HG02571 (cell line): ENCODE data around the gene PIKFYVE.
A peak's percentile ranks its signal among the peaks of the same experiment; 100 is the strongest.
"Not testable (repeated sequence)": the region's sequence is repeated elsewhere in the genome, so short reads cannot be mapped to it uniquely, and the experiment has no call there.

ENCODE experiments used
- ATAC-seq: cut with Tn5 transposase; IDR thresholded peaks from one replicate; pipeline ENCODE4 v1.9.1; 2021; ENCODE audit warnings: mild to moderate bottlenecking, moderate library complexity; ENCODE audit not compliant: unreplicated experiment

Gene PIKFYVE

DNA sequence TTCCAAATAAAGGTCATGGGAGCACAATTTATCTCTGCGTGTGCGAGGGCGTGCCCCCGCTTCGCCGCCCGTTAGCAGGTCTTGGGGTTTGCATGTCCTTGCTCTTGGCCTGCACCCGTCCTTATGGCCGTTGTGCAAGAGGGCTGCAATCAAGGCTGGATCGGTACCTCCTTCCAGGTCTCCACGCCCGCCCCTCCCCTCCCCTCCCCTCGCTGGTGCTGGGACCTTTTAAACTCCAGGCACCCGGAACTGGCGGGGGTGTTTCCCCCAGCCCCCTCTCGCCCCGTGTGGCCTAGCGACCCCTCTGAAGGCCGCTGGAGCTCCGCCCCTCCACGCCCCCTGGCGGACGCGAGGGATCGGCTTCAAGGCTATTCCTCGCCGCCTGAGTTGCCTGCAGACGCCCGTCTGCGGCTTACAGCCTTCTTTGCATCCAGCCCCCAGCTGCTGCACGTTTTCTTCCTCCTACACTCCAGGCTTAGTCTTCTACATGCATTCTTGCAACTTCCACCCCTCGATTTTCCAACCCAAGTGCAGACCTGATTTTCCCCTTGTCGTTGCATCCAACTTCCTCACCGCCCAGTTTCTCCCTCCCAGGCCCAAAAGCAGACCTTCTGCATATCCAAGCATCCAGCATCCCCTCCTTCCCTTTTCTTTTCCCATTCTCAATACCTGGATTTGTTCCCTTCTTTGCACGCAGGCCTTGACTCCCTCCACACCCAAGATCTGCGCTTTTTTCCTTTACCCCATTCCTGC, 11.8 kb upstream of the PIKFYVE start:
- ATAC-seq = peak; percentile 74

- ATAC-seq = peak; percentile 60
Observed at GRCh38 chr2:208254871-208255556, 11.0 kb upstream of the PIKFYVE start, which contains the start of gene IDH1. Gene IDH1, minus strand, starts transcription at chr2:208255071. Its CDS starts 3,520 bp downstream, at chr2:208251551.

DNA sequence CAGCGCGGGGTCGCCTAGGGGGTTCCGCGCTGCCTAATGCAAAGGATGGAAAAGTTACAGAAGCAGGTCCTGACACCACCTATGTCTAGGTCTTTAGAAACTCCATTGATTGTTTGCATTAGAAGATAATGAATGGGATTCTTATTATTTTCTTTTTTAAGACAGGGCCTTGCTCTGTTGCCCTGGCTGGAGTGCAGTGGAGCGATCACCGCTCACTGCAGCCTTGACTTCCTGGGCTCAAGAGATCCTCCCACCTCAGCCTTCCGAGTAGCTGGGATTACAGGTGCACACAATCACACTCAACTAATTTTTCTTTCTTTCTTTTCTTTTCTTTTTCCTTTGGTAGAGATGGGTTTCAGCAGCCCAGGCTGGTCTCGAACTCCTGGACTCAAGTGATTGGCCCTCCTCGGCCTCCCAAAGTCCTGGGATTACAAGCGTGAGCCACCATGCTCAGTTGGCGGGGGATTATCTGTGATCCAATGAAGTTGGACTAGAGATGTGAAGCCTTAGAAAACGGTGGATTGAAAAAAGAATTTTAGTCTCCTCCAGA, 10.4 kb upstream of the PIKFYVE start:
- peak; percentile 1 for ATAC-seq

DNA sequence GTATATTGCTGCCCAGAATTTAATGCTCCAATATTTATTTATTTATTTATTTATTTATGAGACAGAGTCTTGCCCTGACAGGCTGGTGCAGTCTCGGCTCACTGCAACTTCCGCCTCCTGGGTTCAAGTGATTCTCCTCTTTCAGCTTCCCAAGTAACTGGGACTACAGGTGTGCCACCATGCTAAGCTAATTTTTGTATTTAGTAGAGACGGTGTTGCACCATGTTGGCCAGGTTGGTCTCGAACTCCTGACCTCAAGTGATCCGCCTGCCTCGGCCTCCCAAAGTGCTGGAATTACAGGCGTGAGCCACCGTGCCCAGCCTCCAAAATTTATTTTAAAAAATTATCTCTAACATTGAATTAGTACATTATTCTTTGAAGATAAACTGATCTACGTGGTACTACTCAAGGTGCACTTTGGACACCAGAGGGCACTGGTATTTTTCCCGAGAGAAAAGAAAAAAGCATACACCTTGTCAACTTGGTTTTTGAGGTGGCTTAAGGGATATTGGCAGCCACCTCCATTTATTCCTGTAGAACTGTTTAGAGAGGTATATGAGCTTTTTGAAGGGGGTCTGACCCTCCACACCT, 9.8 kb upstream of the PIKFYVE start:
- no peak for ATAC-seq

GRCh38 chr2:208256849-208257813, 8.9 kb upstream of the PIKFYVE start:
- not testable (repeated sequence) for ATAC-seq

DNA sequence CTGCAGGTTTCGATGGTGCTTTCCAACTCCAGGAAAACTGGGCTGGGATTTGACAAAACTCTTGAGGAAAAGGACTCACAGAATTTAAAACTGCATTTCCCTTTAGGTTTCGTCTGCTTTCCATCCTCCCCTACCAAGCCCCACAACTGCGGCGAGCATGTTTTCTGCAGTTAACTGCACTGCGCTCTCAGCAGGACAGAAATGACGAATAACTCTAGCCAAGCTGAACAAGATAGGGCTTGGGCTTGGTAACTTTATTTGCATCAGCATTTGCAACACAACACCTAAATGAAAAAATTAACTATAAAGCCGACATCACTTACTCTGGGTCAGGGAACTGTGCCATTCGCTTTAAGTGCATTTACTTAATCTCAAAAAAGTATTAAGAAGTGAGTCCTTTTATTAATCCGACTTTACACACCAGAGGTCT, 669 bp upstream of the PIKFYVE start:
- ATAC-seq = peak; percentile 37

DNA sequence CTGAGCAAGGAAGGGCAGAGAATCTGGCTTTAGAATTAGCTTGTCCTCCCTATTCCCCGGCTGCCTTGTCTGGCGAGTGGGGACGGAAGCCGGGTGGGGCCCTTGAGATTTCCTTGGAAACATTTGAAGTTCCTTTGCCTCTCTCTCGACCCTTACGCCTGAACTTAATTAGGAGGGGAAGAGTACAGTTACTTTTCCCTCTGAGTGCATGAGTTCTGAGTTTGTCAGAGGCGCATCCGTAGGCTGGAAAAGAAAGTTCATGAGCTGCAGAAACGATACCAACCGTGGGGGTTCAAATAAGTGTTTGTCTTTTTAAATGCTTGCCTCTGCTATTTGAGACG, 468 bp downstream of the PIKFYVE start:
- peak; percentile 4 for ATAC-seq

GRCh38 chr2:208266936-208267335, 881 bp downstream of the PIKFYVE start:
- ATAC-seq = no peak

DNA sequence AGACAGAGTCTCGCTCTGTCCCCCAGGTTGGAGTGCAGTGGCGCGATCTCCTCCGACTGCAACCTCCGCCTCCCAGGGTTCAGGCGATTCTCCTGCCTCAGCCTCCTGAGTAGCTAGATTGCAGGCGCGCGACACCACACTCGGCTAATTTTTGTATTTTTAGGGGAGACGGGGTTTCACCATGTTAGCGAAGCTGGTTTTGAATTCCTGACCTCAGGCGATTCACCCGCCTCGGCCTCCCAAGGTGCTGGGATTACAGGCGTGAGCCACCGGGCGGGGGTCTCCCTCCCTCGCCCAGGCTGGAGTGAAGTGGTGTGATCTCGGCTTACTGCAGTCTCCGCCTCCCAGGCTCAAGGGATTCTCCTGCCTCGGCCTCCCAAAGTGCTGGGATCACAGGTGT, 1.5 kb downstream of the PIKFYVE start:
- ATAC-seq = not testable (repeated sequence)

DNA sequence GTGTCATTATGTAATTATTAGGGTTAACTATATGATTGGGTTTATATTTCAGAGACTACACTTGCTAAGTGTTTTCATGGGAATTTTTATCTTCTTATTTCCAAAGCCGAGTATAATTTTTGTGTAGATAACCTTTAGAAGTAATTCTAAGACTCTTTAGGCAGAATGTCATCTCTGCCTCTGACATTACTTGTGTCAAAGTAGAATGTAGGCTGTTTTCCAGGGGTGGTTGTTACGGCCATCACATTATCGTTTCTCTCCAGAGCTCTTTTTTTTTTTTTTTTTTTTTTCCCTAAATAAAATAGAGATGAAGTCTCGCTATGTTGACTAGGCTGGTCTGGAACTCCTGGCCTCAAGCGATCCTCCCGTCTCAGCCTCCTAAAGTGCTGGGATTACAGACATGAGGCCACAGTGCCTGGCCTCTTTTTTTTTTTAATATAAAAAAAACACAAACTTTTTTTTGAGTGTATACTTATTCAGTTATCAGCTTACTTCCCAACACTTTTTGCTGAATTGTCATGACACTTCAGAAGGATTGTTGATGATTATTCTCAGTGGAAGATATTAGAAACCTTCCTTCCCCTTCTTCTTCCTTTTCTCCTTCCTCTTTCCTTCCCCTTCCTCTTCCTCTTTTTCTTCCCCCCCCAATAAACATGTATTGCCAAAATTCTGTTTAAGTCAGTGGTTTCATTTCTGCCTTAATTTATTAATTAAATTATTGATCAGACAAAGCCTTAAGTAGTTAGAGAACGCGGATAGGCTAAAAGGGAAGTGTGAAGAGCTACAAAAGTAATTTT, 2.3 kb downstream of the PIKFYVE start:
- ATAC-seq = no peak

DNA sequence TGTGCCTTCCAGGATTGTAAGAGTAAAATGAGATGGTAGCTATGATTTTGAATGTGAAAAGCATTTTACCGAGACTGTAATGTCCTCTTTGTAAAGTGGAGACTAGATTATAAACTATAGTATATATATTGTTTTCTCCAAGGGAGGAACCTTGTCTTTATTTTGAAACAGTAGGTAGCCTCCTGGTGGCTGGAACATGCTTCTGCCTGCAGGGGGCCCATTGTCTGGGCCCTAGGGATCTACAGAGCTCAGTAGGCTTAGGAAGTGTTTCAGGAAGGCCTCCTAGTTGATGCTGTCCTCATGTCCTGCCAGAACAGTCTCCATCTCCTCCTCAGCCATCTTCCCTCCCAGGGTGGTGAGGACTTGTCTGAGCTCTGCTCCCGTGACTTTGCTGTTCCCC, 3.0 kb downstream of the PIKFYVE start:
- no peak for ATAC-seq

- ATAC-seq = no peak
Observed at GRCh38 chr2:208274748-208275147, 8.7 kb downstream of the PIKFYVE start.

DNA sequence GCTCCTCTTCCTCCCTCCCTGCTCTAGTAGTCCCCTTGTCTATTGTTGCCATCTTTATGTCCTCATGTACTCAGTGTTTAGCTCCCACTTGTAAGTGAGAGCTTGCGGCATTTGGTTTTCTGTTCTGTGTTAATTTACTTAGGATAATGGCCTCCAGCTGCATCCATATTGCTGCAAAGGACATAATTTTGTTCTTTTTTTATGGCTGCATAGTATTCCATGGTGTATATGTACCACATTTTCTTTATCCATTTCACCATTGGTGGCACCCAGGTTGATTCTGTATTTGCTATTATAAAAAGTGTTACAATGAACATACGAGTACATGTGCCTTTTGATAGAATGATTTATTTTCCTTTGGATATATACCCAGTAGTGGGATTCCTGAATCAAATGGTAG, 12.5 kb downstream of the PIKFYVE start:
- no peak for ATAC-seq

- ATAC-seq = no peak
Observed at GRCh38 chr2:208279236-208279635, 13.2 kb downstream of the PIKFYVE start.

DNA sequence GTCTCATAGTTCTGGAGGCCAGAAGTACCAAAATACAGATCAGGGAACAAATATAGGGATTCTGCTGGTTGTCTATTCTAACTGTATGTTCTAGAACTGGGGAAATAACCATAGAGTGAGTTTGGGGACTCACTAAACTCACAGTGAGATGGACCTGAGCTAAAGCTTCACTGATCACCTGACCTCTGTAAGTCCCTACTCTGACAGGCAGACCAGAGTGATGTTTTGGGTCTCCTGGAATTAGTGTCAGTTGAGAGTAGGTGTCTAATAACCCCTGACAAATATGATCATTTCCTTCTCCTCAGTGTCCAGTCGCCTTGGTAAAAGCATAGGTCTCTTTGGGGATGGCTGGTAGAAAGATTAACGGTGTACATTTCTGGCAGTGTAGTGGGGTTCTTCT, 14.2 kb downstream of the PIKFYVE start:
- ATAC-seq = no peak

- ATAC-seq = peak; percentile 64
Observed at GRCh38 chr2:208280933-208281332, 14.9 kb downstream of the PIKFYVE start.

- no peak for ATAC-seq
Observed at GRCh38 chr2:208285853-208286252, 19.8 kb downstream of the PIKFYVE start.

GRCh38 chr2:208294482-208295024, 28.5 kb downstream of the PIKFYVE start:
- ATAC-seq = peak; percentile 52

GRCh38 chr2:208295834-208296233, 29.8 kb downstream of the PIKFYVE start:
- no peak for ATAC-seq
